ENCODE results near the gene SEC24C. TPM values are rescaled to one million over a fixed set of nuclear protein-coding genes. Genes with fewer than 3 reads are reported as not detected.

SEC24C gene
- polyA plus RNA-seq, 1 of the 3 experiments (the other 2 are of a cell fraction): 73.6 TPM

- Histone ChIP-seq H3K4me1 (ENCODE audit: control insufficient read depth in 1 of 2, insufficient read depth in 2 of 2, low read depth in 1 of 2, low read length in 1 of 2) (0 out of 4 replicates have a peak, but pooled peaks cover 0 to 13% of the 10 kb centered on the region in 2 experiments), H3K4me3 (ENCODE audit: low read depth in 2 of 2, low read length in 1 of 2) (no peak overlapping the region), H4K20me1 (ENCODE audit: insufficient read depth) (peaks cover 17% of the 10 kb centered on the region), H3K9me3 (no peaks in the 10 kb centered on the region), H3K27ac (ENCODE audit: low read depth in 2 of 2, low read length in 1 of 2) (no peak overlapping the region), H3K36me3 (replicated peaks in 1 of 2; ENCODE audit: control insufficient read depth in 1 of 2, insufficient read depth in 2 of 2, low read length in 1 of 2) (peaks cover 57 to 71% of the 10 kb centered on the region in 2 experiments), H3K27me3 (ENCODE audit: insufficient read depth) (no peaks in the 10 kb centered on the region), H3F3A (replicated peaks; ENCODE audit: insufficient read depth) (peaks cover 4% of the 10 kb centered on the region), H3K9ac (no peak overlapping the region), H2AFZ (ENCODE audit: low read depth) (no peak overlapping the region), H3K4me2 (no peak overlapping the region), H3K9me2 (no peaks in the 10 kb centered on the region), H3K79me2 (ENCODE audit: insufficient read depth) (peaks cover 61% of the 10 kb centered on the region)
- no peak for DNase-seq
- TF ChIP-seq NFIC (IDR thresholded peaks at IDR 0.05; ENCODE audit: borderline replicate concordance): no peak
- TF ChIP-seq ELF1 (IDR thresholded peaks at IDR 0.05): no peak
- TF ChIP-seq EP300 (IDR thresholded peaks at IDR 0.05; ENCODE audit: borderline replicate concordance in 1 of 2, low read depth in 1 of 2, low read length in 1 of 2): no peak
- TF ChIP-seq FOSL2 (IDR thresholded peaks at IDR 0.05; ENCODE audit: borderline replicate concordance, low read depth): no peak
- no peak for TF ChIP-seq CHD2 (IDR thresholded peaks at IDR 0.05; ENCODE audit: low read length, partially characterized antibody)
- TF ChIP-seq, protein P1, sequence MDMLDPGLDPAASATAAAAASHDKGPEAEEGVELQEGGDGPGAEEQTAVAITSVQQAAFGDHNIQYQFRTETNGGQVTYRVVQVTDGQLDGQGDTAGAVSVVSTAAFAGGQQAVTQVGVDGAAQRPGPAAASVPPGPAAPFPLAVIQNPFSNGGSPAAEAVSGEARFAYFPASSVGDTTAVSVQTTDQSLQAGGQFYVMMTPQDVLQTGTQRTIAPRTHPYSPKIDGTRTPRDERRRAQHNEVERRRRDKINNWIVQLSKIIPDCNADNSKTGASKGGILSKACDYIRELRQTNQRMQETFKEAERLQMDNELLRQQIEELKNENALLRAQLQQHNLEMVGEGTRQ (IDR thresholded peaks at IDR 0.05; ENCODE audit: borderline replicate concordance, low read depth, low read length): no peak
- no peak for TF ChIP-seq USF1 (IDR thresholded peaks at IDR 0.05; ENCODE audit: borderline replicate concordance, low read depth)
- CTCF ChIA-PET: interaction anchor here (1.2 kb wide), 1 partner anchor 9 kb away, joined by 3 read pairs; no protein-coding TSS in a partner anchor
- 96% methylated on average over 9 of the region's 9 CpGs for WGBS (ENCODE audit: low lambda C conversion rate)
- POLR2A ChIA-PET: interaction anchor here (1.3 kb wide), 1 partner anchor 12 kb away, joined by 3 read pairs; no protein-coding TSS in a partner anchor
These were observed 14.7 kb downstream of the SEC24C start for GRCh38 chr10:73758704-73759511.

DNA sequence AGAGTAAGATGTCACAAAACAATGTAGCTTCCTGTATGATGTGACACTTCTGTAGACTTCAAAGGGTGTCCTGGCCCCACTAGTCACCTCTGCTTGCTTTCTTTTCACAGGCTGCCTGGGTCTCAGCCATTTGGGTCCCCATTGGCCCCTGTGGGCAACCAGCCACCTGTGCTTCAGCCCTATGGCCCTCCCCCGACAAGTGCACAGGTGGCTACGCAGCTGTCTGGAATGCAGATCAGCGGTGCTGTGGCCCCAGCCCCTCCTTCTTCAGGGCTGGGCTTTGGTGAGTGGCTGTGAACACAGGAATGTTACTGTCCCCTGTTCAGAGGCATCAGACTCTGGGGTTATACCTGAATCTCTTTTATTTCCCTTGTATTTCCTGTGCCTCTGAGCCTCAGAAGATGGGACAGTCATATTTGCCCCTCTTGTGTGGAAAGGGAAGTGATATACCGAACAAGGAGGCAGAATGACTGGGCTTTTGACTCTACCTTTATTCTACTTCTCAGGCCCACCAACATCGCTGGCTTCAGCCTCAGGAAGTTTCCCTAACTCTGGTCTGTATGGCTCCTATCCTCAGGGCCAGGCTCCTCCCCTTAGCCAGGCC is 15.4 kb downstream of the SEC24C start:
- no peak for DNase-seq
- Histone ChIP-seq H3K9me2 (no peaks in the 10 kb centered on the region), H3K27me3 (ENCODE audit: insufficient read depth) (no peaks in the 10 kb centered on the region), H3K4me2 (no peak overlapping the region), H3F3A (replicated peaks; ENCODE audit: insufficient read depth) (peaks cover 4% of the 10 kb centered on the region), H4K20me1 (ENCODE audit: insufficient read depth) (peaks cover 17% of the 10 kb centered on the region), H3K4me3 (ENCODE audit: low read depth in 2 of 2, low read length in 1 of 2) (no peak overlapping the region), H3K79me2 (ENCODE audit: insufficient read depth) (peaks cover 62% of the 10 kb centered on the region), H3K9me3 (no peaks in the 10 kb centered on the region), H3K27ac (ENCODE audit: low read depth in 2 of 2, low read length in 1 of 2) (no peak overlapping the region), H2AFZ (ENCODE audit: low read depth) (no peak overlapping the region), H3K36me3 (replicated peaks in 1 of 2; ENCODE audit: control insufficient read depth in 1 of 2, insufficient read depth in 2 of 2, low read length in 1 of 2) (peaks cover 56 to 68% of the 10 kb centered on the region in 2 experiments), H3K9ac (no peak overlapping the region), H3K4me1 (ENCODE audit: control insufficient read depth in 1 of 2, insufficient read depth in 2 of 2, low read depth in 1 of 2, low read length in 1 of 2) (0 out of 4 replicates have a peak, but pooled peaks cover 0 to 13% of the 10 kb centered on the region in 2 experiments)
- POLR2A ChIA-PET: interaction anchor here (1.3 kb wide), 1 partner anchor 11 kb away, joined by 3 read pairs; no protein-coding TSS in a partner anchor
- CTCF ChIA-PET: no interaction called here
- WGBS (ENCODE audit: low lambda C conversion rate): 100% methylated on average over 2 of the region's 5 CpGs
- TF ChIP-seq SIN3A (IDR thresholded peaks at IDR 0.05; ENCODE audit: borderline replicate concordance, low read depth, low read length) (no peak), USF1 (IDR thresholded peaks at IDR 0.05; ENCODE audit: borderline replicate concordance, low read depth) (no peak), FOXM1 (IDR thresholded peaks at IDR 0.05; ENCODE audit: low read depth) (no peak), NRF1 (IDR thresholded peaks at IDR 0.05; ENCODE audit: low read depth, low read length) (no peak), TEAD4 (IDR thresholded peaks at IDR 0.05; ENCODE audit: borderline replicate concordance, insufficient read depth) (no peak), ELF1 (IDR thresholded peaks at IDR 0.05) (no peak), RFX5 (IDR thresholded peaks at IDR 0.05; ENCODE audit: low read length) (no peak), MXI1 (IDR thresholded peaks at IDR 0.05; ENCODE audit: low read depth, low read length) (no peak), PBX3 (IDR thresholded peaks at IDR 0.05) (no peak), SMC3 (IDR thresholded peaks at IDR 0.05; ENCODE audit: low read depth, low read length) (no peak)
